Ascending aorta (tissue), 2 donors: ENCODE measurements around the gene PRDX3. TPM values are rescaled to one million over a fixed set of nuclear protein-coding genes. Genes with fewer than 3 reads are reported as not detected.

Experiments used
- DNase-seq, 2 donors: peaks; one replicate each; pipeline ENCODE4 v3.0.0-alpha.2; 2019; ENCODE audit warnings: low spot score in 2 of 2
- H3K27ac ChIP-seq, 2 donors: fragments of 200-600 bp; sonication (generic); one replicate each; pipeline ENCODE4 v1.5.1; 2016 to 2017; ENCODE audit warnings: mild to moderate bottlenecking in 1 of 2
- H3K27me3 ChIP-seq: fragments of 200-600 bp; sonication (generic); one replicate; pipeline ENCODE4 v1.5.1; 2017
- H3K36me3 ChIP-seq, 2 donors: fragments of 200-600 bp; sonication (generic); one replicate each; pipeline ENCODE4 v1.5.1; 2016
- H3K4me1 ChIP-seq, 2 donors: fragments of 200-600 bp; sonication (generic); one replicate each; pipeline ENCODE4 v1.5.1; 2016 to 2017; ENCODE audit warnings: mild to moderate bottlenecking in 1 of 2
- H3K4me3 ChIP-seq, 2 donors: fragments of 200-600 bp; sonication (generic); one replicate each; pipeline ENCODE4 v1.5.1; 2016 to 2017; ENCODE audit warnings: mild to moderate bottlenecking in 1 of 2
- H3K9me3 ChIP-seq, 2 donors: fragments of 200-600 bp; sonication (generic); one replicate each; pipeline ENCODE4 v1.5.1; 2016
- CTCF ChIP-seq, 3 experiments: fragments of 200-600 bp in 2 of 3; fragments of 450-650 bp in 1 of 3; sonication (generic) in 2 of 3; IDR thresholded peaks; one replicate each; pipeline ENCODE4 v1.5.1; 2016 to 2019; ENCODE audit warnings: antibody characterized with exemption in 3 of 3, mild to moderate bottlenecking in 1 of 3, moderate library complexity in 1 of 3
- intact Hi-C: fragments of 100-400 bp; cut with DNase I; formaldehyde crosslinking; loops from one replicate; pipeline ENCODE4 v1.15.1; 2023
- total RNA-seq: library from RNA; depleted of rRNA; stranded (reverse); fragments of >200 nt; gene quantifications from one replicate; pipeline ENCODE4 v1.1.0, GENCODE V29; 2016

Gene PRDX3
- total RNA-seq, 1 donor from 2014 or later, result 34.9 TPM

GRCh38 chr10:119149729-119150128 is 28.9 kb downstream of the PRDX3 start:
- Histone ChIP-seq H3K27ac (no peak overlapping the region), H3K4me1 (no peaks in the 10 kb centered on the region), H3K9me3 (no peaks in the 10 kb centered on the region), H3K36me3 (peaks cover 39 to 74% of the 10 kb centered on the region in 2 donors), H3K27me3 (no peaks in the 10 kb centered on the region), H3K4me3 (no peak overlapping the region)
- no peak for DNase-seq
- no peak for TF ChIP-seq CTCF (IDR thresholded peaks at IDR 0.05)
- intact Hi-C loops, result no loop called here

- Histone ChIP-seq H3K27ac (no peak overlapping the region), H3K27me3 (no peaks in the 10 kb centered on the region), H3K9me3 (no peaks in the 10 kb centered on the region), H3K4me3 (no peak overlapping the region), H3K36me3 (peaks cover 33 to 68% of the 10 kb centered on the region in 2 donors), H3K4me1 (no peaks in the 10 kb centered on the region)
- no peak for TF ChIP-seq CTCF (IDR thresholded peaks at IDR 0.05)
- no peak for DNase-seq
- intact Hi-C loops, result no loop called here
Measured at GRCh38 chr10:119149157-119149556, 29.5 kb downstream of the PRDX3 start.

- H3K27ac ChIP-seq, result no peak overlapping the region
- no peak for DNase-seq
- TF ChIP-seq CTCF (IDR thresholded peaks at IDR 0.05), result no peak
Measured at GRCh38 chr10:119143657-119144056, 35.0 kb downstream of the PRDX3 start.

DNA sequence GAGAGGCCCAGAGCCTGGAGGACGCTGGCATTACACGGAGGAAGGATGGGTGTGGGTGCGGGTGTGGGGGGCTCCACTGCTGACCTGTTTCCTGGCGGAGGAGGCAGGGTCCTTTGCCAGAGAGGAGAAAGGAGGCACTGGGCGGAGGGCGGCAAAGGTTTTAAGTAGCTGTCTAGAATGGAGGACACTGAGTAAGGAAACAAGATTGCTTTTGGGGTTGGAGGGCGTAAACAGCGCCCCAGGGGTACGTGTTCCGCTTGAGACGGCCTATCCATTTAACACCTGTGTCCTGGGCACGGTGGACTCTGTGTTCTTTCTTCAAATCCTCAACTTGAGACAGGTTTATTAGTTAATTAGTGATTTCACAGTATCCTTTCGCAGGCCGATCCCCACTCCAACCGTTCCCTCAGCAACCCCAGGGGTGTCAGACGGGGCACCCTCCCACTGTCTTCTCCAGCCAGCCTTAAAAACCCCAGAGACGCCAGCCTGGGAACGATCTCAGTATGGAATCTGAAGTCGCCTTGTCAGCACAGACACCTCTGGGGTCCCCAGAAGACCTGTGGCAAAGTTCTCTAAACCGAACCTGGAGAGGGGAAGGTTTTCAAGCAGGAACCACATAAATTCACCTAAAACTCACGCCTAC is 37.9 kb downstream of the PRDX3 start:
- TF ChIP-seq CTCF (IDR thresholded peaks at IDR 0.05), result no peak
- no peaks in the 10 kb centered on the region for H3K9me3 ChIP-seq
- no peaks in the 10 kb centered on the region for H3K27me3 ChIP-seq
- intact Hi-C loops, result no loop called here
- H3K4me3 ChIP-seq, result no peak overlapping the region
- no peak for DNase-seq
- H3K36me3 ChIP-seq, result peaks cover under 1 to 16% of the 10 kb centered on the region in 2 donors
- no peaks in the 10 kb centered on the region for H3K4me1 ChIP-seq
- no peak overlapping the region for H3K27ac ChIP-seq

More at GRCh38 chr10:119143657-119144056, 35.0 kb downstream of the PRDX3 start:
- intact Hi-C loops, result no loop called here
- peaks cover 20 to 35% of the 10 kb centered on the region in 2 donors for H3K36me3 ChIP-seq
- H3K27me3 ChIP-seq, result no peaks in the 10 kb centered on the region
- no peaks in the 10 kb centered on the region for H3K9me3 ChIP-seq
- H3K4me3 ChIP-seq, result no peak overlapping the region
- no peaks in the 10 kb centered on the region for H3K4me1 ChIP-seq

DNA sequence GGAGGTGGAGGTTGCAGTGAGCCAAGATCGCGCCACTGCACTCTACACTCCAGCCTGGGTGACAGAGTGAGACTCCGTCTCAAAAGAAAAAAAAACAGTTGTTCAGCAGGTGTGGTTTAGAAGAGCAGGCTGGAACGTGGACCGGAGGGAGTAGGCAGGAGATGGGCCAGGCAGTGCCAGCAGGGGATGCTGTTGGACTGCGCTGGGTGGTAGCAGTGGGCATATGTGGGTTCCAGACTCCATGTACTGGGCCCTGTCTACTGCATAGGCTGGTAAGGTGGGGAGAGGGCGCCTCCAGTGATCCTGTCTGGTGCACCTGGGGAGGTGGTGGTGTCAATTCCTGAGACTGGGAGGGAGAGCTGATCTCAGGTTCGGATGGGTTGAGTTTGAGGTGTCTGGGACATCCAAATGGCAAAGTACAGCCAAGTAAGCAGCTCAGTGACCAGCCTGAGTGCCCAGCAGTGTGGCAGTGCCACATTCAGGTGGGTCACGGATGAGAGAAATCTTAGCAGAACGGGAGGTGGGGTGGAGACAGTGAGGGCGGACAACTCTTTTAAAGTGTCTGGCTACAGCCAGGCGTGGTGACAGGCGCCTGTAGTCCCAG is 39.0 kb downstream of the PRDX3 start:
- TF ChIP-seq CTCF (IDR thresholded peaks at IDR 0.05), result peak; percentile 19 to 53 (median 33)

More for the DNA sequence above, 39.0 kb downstream of the PRDX3 start:
- Histone ChIP-seq H3K27ac (no peak overlapping the region), H3K9me3 (no peaks in the 10 kb centered on the region), H3K4me1 (no peaks in the 10 kb centered on the region), H3K27me3 (no peaks in the 10 kb centered on the region), H3K4me3 (no peak overlapping the region), H3K36me3 (peaks cover 0 to 12% of the 10 kb centered on the region in 2 donors)
- no peak for DNase-seq
- intact Hi-C loops, result no loop called here
